ENCODE results near the gene TCERG1L.

TCERG1L gene

DNA sequence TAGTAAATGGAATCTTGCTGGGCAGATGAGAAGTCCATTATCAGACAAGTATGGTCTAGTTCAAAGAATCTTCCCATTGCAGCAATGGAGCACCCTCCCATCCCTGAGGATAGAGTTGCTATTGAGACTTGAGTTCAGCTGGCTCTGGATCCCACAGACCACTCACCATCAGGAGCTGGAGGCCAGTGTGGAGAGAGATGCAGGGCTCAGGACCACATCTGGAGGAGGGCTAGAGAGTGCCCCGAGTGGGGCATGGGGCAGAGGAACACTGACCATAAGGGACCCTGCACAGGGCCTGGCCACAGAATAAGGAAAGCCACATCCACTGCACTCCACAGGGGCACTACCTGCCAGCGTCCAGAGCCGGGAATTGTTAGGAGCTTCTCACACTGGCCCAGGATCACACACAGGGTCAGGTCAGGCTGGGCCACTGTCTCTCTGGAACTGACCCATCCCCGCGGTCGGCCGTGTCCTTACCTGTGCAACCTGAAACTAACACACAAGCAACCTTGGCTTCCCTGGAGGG, 41.3 kb upstream of the TCERG1L start:
- DNase-seq (ENCODE audit: low read depth, low spot score), result no peak
- no peak overlapping the region for H3K4me3 ChIP-seq (ENCODE audit: low read depth, low read length)
- TF ChIP-seq, protein P1, sequence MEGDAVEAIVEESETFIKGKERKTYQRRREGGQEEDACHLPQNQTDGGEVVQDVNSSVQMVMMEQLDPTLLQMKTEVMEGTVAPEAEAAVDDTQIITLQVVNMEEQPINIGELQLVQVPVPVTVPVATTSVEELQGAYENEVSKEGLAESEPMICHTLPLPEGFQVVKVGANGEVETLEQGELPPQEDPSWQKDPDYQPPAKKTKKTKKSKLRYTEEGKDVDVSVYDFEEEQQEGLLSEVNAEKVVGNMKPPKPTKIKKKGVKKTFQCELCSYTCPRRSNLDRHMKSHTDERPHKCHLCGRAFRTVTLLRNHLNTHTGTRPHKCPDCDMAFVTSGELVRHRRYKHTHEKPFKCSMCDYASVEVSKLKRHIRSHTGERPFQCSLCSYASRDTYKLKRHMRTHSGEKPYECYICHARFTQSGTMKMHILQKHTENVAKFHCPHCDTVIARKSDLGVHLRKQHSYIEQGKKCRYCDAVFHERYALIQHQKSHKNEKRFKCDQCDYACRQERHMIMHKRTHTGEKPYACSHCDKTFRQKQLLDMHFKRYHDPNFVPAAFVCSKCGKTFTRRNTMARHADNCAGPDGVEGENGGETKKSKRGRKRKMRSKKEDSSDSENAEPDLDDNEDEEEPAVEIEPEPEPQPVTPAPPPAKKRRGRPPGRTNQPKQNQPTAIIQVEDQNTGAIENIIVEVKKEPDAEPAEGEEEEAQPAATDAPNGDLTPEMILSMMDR (IDR thresholded peaks at IDR 0.05; ENCODE audit: insufficient read depth, low read length, missing control alignments), result no peak
- CTCF ChIA-PET, result no interaction called here
- POLR2A ChIA-PET, result no interaction called here

DNA sequence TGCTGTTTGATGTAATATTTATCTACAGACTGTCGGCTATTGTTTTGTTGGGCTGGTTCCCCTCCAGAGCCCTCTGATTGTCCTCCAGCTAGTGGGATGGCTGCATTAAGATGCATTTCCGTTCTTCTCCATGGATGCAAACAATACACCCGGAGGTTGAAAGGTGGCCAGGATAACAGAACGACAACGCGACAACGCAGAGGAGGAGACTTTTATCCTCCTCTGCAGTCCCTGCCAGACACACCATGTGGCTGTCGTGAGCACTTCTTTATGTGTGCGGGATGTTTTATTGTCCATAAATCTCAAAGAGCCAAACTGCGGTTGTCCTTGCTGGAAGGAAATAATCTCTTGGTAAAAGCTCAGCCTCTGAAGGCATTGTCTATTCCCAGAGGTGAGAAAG, 39.1 kb upstream of the TCERG1L start:
- CTCF ChIA-PET, result no interaction called here
- no peak overlapping the region for H3K4me3 ChIP-seq (ENCODE audit: low read depth, low read length)
- POLR2A ChIA-PET, result no interaction called here
- TF ChIP-seq, protein P1 (IDR thresholded peaks at IDR 0.05; ENCODE audit: insufficient read depth, low read length, missing control alignments), result no peak
- DNase-seq (ENCODE audit: low read depth, low spot score), result no peak

DNA sequence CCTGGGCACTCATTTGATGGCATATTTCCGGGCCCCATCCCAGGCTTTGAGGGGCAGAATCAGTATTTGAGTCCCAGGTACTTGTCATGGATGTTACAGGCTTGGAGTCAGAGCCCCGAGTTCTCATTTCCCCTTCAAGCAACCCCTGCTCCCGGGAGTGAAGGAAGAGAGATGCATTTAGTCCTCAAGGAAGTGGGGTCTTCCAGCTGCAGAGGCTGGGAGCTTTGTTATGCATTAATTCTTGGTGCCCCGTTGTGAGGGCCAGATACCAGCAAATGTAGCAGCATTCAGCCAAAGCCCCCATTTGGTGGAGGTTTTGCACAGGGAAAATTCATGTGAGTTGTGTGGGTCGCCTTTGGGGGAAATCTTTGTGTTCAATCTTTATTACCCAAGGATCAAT, 38.7 kb upstream of the TCERG1L start:
- ChIA-PET CTCF (no interaction called here), POLR2A (no interaction called here)
- H3K4me3 ChIP-seq (ENCODE audit: low read depth, low read length), result no peak overlapping the region
- no peak for DNase-seq (ENCODE audit: low read depth, low spot score)
- TF ChIP-seq, protein P1 (IDR thresholded peaks at IDR 0.05; ENCODE audit: insufficient read depth, low read length, missing control alignments), result no peak

GRCh38 chr10:131346456-131346855, 34.9 kb upstream of the TCERG1L start:
- POLR2A ChIA-PET, result no interaction called here
- CTCF ChIA-PET, result no interaction called here
- TF ChIP-seq, protein P1 (IDR thresholded peaks at IDR 0.05; ENCODE audit: insufficient read depth, low read length, missing control alignments), result no peak
- no peak for DNase-seq (ENCODE audit: low read depth, low spot score)
- no peak overlapping the region for H3K4me3 ChIP-seq (ENCODE audit: low read depth, low read length)

DNA sequence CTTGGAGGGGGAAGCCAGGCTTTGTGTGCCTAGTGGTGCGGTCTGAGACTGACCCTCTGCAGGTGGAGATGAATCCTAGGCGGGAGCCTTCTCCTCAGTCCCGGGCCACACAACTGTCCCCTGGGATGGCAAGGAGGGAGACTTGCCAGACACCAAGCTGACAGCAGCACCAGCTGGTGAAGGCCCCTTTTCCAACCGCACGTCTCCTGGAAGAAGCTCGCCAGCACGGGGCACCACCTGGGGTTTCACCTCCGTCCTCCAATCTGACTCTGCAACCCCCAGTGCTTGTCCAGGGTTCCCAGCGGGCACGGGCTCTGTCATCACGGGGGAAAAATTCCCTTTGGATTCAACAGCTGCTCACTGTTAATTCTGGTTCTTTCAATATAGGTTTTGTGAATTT, 34.2 kb upstream of the TCERG1L start:
- no peak for DNase-seq (ENCODE audit: low read depth, low spot score)
- H3K4me3 ChIP-seq (ENCODE audit: low read depth, low read length), result no peak overlapping the region
- TF ChIP-seq, protein P1 (IDR thresholded peaks at IDR 0.05; ENCODE audit: insufficient read depth, low read length, missing control alignments), result no peak
- POLR2A ChIA-PET, result no interaction called here
- CTCF ChIA-PET, result no interaction called here

GRCh38 chr10:131344747-131345146, 33.2 kb upstream of the TCERG1L start:
- CTCF ChIA-PET, result no interaction called here
- TF ChIP-seq, protein P1 (IDR thresholded peaks at IDR 0.05; ENCODE audit: insufficient read depth, low read length, missing control alignments), result no peak
- POLR2A ChIA-PET, result no interaction called here

More at GRCh38 chr10:131344747-131345146, 33.2 kb upstream of the TCERG1L start:
- no peak for DNase-seq (ENCODE audit: low read depth, low spot score)
- H3K4me3 ChIP-seq (ENCODE audit: low read depth, low read length), result no peak overlapping the region

All from AG04449 (cell line).